ENCODE data around the gene SCAMP4.

The SCAMP4 gene

DNA sequence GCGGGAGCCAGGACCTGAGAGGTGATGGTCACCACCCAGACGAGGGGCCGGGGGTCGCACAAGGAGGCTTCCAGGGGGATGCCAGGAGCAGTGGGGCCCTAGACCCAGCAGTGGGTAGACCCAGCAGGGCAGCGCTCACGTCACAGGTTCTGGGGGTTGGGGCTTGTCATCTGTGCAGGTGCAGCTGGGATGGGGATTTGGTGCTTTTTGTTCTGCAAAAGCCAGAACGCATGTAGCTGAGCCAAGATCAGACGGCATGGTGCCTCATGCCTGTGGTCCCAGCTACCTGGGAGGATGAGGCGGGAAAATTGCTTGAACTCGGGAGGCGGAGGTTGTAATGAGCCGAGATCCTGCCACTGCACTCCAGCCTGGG lies 50.9 kb downstream of the SCAMP4 start:
- DNase-seq (ENCODE audit: low spot score) = no peak
- no peak for FAIRE-seq

DNA sequence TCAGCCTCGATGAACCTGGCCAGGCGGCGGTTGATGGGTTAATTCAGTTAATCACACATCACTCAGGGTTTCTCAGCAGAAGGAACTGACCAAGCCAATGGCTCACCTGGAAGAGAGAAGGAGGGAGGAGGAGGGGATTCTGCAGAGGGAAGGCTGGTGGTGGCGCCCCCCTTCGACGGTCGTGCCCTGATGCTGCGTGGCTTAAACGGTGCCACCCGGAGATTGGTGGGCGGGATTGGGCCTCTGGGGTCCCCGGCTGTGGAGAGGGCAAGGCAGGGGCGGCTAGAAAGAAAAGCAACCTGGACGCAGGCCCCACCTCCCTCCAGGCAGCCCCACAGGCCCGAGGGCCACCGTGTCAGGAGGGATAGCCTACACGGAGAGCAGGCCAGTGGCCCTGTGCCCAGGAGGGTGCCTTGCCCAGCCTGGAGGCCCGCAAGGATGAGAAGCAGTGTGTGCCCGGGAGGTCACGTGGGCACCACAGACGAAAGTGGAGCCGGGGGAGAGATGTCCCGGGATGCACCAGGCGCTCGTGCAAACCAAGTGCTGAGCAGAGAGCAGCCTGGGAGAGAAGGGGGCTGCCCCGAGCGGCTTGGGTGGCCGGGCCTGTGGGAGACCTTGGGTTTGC lies 51.8 kb downstream of the SCAMP4 start:
- FAIRE-seq (no peak), DNase-seq (ENCODE audit: low spot score) (no peak)

DNA sequence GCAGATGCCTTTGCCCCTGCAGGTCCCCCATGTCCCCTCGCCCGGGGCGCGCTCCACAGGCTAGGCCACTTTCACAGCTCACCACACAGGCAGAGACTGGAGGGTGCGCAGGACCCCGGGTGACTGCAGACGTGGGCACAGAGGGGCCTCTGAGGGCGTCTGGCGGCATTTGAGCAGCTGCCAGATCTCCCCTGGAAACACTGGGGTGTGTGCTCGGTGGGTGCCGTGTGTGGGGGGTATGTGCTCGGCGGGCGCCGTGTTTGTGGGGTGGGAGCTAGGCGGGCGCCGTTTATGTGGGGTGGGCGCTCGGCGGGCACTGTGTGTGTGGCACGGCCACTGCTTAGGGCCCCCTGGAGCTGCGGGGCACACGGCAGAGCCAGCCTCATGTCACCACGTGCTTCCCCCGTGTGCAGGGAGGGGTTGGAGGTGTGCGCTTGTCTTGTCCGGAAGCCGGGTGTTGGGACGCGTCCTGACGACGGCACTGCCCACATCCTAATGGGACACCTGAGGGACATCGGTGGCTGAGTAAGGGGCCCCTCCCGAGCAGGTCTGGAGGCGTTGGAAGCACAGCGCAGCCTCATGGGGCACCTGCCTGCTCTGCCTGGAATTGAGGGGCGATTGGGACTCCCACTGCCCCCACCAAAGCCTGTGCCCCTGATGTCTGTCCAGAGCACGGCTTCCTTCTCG lies 52.5 kb downstream of the SCAMP4 start:
- FAIRE-seq = no peak
- no peak for DNase-seq (ENCODE audit: low spot score)

DNA sequence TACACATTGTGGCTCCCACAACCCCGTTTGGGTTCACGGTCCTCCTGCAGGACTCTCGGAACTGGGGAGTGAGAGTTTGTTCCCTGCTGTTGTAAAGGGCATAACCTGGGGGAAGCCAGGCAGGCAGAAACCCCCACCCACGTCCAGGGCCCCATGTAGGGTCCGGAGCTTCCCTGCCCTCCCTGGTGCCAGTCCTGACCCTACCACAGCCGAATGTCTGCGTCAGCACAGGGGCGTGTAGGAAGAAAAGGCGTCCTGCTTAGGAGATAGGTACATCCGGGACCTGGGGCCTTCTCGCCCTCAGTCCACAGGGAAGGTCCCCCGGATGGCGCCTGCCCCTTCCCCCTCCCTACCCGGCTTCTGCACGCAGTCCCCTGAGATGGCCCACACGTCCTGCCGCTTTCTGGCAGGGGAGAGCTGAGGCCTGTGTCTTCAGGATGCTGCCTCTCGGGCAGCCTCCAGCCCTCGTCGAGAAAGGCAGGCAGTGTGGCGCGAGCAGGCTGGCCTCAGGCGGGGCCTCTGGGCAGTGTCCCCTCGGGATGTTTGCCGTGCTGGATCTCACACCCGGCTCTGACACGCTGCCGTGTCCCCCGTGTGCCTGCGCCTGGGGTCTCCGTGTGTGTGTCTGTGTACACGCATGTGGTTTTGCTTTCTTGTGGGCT lies 54.9 kb downstream of the SCAMP4 start:
- FAIRE-seq (no peak), DNase-seq (ENCODE audit: low spot score) (no peak)

DNA sequence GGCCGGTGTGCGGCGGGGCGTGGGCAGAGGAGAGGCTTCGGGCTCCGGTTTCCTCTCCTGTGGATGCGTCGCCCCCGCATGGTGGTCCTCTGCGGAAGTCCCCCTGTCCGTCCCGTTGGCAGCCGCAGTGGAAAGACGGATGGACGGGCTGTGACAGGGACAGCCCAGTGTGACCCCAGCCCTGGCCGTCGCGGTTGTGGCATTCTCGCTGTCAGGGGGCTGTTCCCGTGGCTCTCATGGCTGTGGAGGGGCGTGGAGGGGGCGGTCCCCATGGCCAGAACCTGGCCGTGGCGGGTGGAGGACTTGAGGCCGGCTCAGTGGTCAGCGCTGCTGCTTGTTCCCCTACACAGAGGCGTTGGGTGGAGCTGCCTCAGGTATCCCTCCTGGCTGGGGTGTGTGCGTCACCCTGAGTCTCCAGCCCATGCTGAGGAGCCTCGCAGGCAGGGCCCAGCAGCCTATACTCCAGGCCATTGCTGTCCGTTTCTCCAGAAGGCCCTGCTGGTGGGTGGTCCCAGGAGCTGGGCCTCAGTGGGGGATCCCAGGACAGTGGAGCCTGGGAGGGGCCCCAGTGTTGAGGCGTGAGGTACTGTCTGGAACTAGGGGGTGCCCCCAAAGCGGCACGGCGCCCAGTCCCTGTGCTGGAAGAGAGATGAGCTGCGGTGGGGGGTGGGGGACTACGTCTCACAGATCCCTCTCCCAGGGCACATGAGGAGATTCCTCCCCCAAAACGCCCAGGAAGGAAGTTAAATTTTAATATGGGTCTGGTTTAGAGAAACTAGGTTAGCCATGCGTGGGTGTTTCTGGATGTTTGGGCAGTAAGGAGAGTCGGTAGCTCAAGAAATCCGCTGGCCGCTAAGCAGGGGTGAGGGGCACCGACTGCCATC lies 56.0 kb downstream of the SCAMP4 start:
- FAIRE-seq (no peak), DNase-seq (ENCODE audit: low spot score) (no peak)

DNA sequence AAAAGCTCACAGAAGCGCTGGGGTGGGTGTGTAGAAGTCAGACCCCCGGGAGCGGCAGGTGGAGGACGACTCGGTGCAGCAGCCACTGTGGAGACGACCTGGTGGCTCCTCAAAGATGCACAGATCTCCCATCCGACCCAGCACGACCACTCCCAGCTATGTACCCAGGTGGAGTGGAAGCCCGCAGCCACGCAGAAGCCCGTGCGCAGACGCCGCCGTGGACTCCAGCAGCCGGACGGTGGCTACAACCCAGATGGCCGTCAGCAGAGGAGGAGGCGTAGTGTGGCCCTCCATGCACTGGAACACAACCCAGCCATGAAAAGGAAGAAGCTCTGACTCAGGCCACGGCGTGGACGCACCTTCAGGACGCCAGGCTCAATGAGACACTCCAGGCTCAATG lies 57.5 kb downstream of the SCAMP4 start:
- no peak for DNase-seq (ENCODE audit: low spot score)
- no peak for FAIRE-seq

DNA sequence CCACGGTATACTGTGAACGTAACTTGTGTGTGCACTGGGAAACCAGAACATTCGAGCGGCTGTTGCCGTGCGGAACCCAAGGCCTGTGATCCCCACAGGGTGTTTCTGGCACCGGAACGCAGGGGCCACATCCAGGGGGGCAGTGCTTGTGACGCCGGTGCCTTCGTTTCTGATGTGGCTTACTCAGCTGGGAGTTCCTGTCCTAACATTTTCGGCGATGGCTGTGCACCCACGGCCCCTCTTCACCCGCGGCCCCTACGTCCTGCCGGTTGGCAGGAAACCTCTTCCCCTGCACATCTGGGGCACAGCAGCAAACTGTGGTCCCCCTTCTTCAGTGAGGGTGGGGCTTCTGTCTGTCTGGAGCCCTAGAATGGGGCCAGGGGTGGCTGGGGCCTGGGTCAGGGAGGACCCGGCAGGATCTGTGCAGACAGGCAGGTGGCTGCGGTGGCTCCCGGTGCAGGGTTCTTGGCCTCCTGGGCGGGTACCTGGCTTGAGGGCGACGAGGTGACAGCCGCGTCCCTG lies 61.9 kb downstream of the SCAMP4 start:
- FAIRE-seq = no peak
- no peak for DNase-seq (ENCODE audit: low spot score)

DNA sequence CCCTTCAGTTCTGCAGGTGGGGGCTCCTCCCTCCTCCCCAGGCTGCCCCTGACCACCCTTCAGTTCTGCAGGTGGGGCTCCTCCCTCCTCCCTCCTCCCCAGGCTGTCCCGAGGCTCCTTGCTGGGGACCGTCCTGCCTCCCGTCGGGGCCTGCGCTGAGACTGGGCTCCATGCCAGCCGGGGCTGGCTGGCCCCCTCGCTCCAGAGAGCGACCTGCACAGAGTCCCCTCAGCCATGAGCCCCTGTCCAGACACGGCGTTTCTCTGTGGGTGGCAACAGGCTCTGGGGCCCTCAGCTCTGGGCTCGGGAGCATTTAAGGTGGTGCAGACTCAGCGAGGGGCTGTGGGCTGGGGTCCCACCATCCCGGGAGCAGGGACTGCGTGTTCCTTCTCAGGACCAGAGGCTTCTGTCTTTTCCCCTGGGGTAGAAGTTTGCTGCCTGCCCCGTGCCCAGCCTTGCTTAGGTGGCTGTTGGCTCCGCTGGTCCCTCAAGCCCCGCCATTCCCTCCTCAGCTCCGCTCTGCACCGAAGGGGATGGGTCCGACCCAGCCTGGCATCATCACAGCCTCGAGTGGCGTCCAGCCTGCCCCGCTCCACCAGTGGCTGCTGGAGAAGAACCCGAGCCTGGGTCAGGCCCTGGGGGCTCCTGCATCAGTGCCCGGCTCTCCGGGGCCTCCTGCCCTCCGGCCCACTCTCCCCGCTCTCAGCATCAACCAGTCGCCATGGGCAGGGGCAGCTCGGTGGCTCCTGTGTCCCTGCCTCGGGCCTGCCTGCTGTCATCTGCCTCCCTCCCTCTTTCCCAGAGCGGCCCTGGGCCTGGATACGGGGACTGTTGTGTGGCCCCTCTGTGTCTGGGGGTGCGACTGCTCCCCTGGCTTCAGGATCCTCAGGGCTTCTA lies 63.3 kb downstream of the SCAMP4 start:
- DNase-seq (ENCODE audit: low spot score) (no peak), FAIRE-seq (no peak)

DNA sequence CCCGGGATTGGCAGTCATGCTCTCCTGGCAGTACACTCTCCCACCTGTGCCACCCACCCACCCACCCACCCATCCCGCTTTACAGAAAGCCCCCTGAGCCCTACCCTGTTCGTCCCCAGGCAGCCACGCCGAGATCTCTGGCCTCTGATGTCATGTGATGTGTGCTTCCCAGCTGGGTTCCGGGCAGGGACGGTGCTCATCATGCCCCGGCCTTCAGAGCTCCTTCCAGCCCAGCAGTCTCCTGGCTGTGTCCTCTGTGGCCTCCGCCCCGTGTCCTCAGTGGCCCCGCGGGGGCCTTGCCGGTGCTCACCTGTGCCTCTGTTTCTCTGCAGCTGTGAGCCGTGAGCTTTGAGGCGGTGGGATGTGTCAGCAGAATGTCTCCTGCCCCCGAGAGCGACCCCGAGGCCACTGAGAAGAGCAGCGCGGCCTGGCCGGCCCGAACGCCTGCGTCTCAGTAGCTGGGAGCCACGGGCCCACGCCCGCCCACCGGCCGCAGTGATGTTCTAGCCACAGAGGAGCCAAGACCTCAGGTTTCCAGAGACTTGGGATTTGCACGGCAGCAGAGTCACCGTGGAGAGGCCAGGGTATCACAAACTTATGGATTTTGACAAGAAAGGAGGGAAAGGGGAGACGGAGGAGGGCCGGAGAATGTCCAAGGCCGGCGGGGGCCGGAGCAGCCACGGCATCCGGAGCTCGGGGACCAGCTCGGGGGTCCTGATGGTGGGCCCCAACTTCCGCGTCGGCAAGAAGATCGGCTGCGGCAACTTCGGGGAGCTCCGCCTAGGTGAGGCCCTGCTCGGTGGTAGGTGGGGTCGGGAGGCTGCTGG lies 64.2 kb downstream of the SCAMP4 start:
- FAIRE-seq (no peak), DNase-seq (ENCODE audit: low spot score) (no peak)

DNA sequence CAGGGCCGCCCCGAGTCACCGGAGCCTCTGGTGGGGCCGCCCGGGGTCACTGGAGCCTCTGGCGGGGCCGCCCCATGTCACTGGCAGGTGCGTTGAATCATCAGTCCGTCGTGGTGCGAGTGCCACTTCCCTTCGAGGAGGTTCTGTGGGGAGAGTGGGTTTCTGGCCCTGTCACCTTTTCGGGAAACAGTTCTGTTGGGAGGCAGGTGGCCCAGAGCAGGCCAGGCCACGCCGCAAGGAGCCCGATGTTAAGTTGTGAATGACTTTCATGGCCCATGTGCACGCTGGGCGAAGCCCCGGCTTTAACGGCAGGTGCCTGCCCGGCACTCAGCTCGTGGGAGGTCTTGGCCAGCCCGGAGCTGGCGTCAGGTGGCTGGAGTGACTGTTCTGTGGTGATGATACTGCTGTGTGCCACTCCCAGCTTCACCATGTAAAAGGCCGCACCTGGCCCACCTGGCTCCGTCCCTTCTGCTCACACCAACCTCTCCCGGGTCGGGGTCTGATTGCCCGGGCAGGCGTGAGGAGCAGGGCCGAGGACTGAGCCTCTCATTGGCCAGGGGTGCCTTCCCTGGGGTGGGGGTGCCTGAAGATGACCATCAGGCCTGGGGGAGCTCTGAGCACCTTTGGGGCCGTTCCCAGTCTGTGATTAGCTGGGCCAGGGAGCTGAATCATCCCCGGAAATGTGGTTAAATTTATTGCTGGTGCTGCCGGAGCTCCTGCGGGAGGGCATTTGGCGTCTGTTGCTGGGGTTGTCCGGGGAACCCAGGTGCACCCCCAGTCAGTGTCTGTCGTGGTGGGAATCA lies 65.0 kb downstream of the SCAMP4 start:
- no peak for FAIRE-seq
- no peak for DNase-seq (ENCODE audit: low spot score)

DNA sequence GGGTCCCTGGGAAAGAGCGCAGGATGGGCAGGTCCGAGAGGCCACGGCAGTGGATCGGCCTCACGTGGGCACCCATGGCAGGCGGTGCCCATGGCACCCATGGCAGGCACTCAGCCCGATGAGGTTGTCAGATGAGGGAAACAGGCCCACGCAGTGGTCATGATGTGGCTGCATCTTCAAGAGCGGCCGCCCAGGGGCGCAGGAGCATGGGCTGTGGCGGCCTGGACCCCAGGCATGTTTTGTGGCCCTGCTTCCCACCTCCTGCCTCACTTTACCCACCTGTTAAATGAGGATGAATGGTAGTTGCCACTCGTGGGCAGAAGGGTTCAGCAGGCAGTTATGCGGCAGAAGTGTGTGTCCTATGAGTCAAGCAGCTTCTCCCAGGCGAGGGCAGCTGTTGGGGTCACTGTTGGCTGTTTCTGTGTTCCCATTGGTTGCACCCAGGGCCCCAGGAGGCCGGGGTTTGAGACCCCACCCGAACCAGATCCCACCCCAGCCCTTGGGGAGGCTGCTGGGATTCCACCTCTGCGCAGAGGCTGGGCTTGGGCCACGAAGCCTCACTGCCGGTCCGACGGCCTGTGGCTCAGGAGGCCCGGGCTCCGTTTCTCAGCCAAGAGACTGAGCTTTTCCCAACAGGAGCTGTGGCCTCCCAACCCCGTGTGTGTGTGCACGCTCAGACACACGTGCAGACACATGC lies 65.8 kb downstream of the SCAMP4 start:
- DNase-seq (ENCODE audit: low spot score) (no peak), FAIRE-seq (no peak)

DNA sequence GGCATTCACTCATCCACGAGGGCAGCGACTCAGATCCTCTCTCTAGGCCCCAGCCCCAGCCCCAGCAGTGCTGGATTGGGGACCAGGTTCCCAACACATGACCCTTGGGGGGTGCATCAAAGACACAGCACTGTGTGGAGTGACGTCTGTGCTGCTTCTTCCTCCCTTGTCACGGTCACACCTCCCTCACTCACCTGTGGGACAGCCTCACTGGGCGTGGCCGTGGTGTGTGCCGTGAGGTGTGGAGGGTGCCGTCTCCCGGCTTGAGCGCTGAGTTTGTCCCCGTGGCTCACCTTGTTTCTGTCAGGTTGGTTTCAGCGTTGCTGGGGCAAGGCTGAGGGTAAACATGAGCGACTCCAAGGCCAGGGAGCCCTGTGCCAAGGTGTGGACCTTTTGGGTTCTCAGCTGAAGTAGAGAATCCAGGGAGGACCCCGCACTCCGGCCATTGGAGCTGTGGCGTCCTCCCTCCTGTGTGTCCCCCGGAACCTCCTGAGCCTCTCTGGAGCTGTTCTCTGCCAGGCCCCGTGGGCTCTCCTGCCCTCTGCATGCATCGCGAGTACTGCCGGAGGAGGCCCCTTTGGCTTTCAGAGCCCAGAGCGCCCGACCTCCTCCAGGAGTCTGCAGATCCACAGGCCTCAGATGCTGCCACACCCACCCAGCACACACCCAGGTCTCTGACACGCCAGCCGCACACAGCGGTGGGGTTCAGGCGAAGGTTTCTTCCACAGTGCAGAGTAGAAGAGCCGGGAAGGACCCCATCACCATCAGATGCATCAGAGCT lies 69.4 kb downstream of the SCAMP4 start:
- DNase-seq (ENCODE audit: low spot score) (no peak), FAIRE-seq (no peak)

DNA sequence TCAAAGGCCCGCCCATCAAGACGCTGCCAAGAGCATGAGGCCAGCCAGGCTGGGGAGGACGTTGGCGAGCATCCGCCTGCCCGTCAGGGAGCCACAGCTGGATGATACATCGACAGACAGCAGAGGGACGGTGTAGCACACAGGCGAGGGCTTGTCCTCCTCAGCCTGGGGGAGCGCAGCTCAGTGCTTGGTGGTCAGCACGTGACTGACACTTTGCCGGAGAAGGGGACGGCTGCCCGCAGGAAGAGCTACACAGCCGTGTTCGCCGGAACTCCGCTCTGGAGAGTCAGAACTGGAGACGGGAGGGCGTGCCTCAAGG lies 69.9 kb downstream of the SCAMP4 start:
- FAIRE-seq = no peak
- DNase-seq (ENCODE audit: low spot score) = no peak
